HEK293 (cell line): ENCODE results near the gene KDM4C.

Experiments used
- CTCF ChIA-PET: fragments of 350-600 bp; formaldehyde crosslinking; extraction: SDS; loops from one replicate; lab custom pipeline; 2021; ENCODE audit warnings: antibody characterized with exemption; lab: Yijun Ruan, JAX
- POLR2A ChIA-PET: fragments of 300-600 bp; formaldehyde crosslinking; extraction: SDS; loops from one replicate; lab custom pipeline; 2020; ENCODE audit warnings: antibody characterized with exemption, inconsistent platforms; lab: Yijun Ruan, JAX
- H3K27ac ChIP-seq: fragments of 200-500 bp; sonication (Bioruptor generic); 2 replicates; pipeline ENCODE4 v1.5.1; 2014; ENCODE audit warnings: low read depth, low read length, control low read depth, inconsistent platforms; ENCODE audit errors: extremely low read depth
- H3K36me3 ChIP-seq, 2 experiments: fragments of 200-500 bp in 1 of 2; sonication (Bioruptor generic) in 1 of 2; 1 replicate in 1 of 2; 2 replicates in 1 of 2; pipeline ENCODE4 v1.5.1; 2014 to 2017; ENCODE audit warnings: inconsistent platforms in 2 of 2, low read length in 2 of 2; ENCODE audit not compliant: control insufficient read depth in 2 of 2, insufficient read depth in 1 of 2
- H3K4me1 ChIP-seq: fragments of 200-500 bp; sonication (Bioruptor generic); 2 replicates; pipeline ENCODE4 v1.5.1; 2014; ENCODE audit warnings: mild to moderate bottlenecking, low read length, inconsistent platforms; ENCODE audit not compliant: control insufficient read depth, insufficient read depth
- H3K4me3 ChIP-seq: 2 replicates; pipeline ENCODE4 v1.5.1; 2011; ENCODE audit warnings: low read depth, mild to moderate bottlenecking, control low read depth, low read length, moderate library complexity
- H3K9me3 ChIP-seq: fragments of 200-500 bp; sonication (Bioruptor generic); 2 replicates; pipeline ENCODE4 v1.5.1; 2014; ENCODE audit warnings: low read depth, low read length, inconsistent platforms; ENCODE audit not compliant: control insufficient read depth, insufficient read depth
- BCL11A ChIP-seq: fragments of 450-650 bp; formaldehyde crosslinking; IDR thresholded peaks from 2 replicates; pipeline ENCODE4 v1.5.1; 2016; ENCODE audit warnings: low read depth, missing biosample characterization, missing genetic modification characterization
- GLI2 ChIP-seq: fragments of 450-650 bp; formaldehyde crosslinking; IDR thresholded peaks from 2 replicates; pipeline ENCODE4; 2017; ENCODE audit warnings: missing biosample characterization, missing genetic modification characterization, low read depth, borderline replicate concordance
- GLIS1 ChIP-seq: fragments of 450-650 bp; formaldehyde crosslinking; IDR thresholded peaks from 2 replicates; pipeline ENCODE4 v1.5.1; 2016; ENCODE audit warnings: missing biosample characterization, missing genetic modification characterization
- HIC1 ChIP-seq: fragments of 450-650 bp; formaldehyde crosslinking; IDR thresholded peaks from 2 replicates; pipeline ENCODE4 v1.5.1; 2016; ENCODE audit warnings: missing biosample characterization, missing genetic modification characterization
- KLF8 ChIP-seq: fragments of 450-650 bp; formaldehyde crosslinking; IDR thresholded peaks from 2 replicates; pipeline ENCODE4 v1.5.1; 2016; ENCODE audit warnings: missing biosample characterization, missing genetic modification characterization
- MZF1 ChIP-seq: fragments of 450-650 bp; formaldehyde crosslinking; IDR thresholded peaks from 2 replicates; pipeline ENCODE4 v1.5.1; 2017; ENCODE audit warnings: missing biosample characterization, missing genetic modification characterization, borderline replicate concordance
- RBAK ChIP-seq: fragments of 450-650 bp; formaldehyde crosslinking; IDR thresholded peaks from 2 replicates; pipeline ENCODE4 v1.5.1; 2016; ENCODE audit warnings: missing biosample characterization, missing genetic modification characterization
- SP3 ChIP-seq: fragments of 450-650 bp; formaldehyde crosslinking; IDR thresholded peaks from 2 replicates; pipeline ENCODE4 v1.5.1; 2016; ENCODE audit warnings: missing biosample characterization, missing genetic modification characterization
- SP7 ChIP-seq: fragments of 450-650 bp; formaldehyde crosslinking; IDR thresholded peaks from 2 replicates; pipeline ENCODE4 v1.5.1; 2016; ENCODE audit warnings: missing biosample characterization, missing genetic modification characterization
- TSHZ1 ChIP-seq: fragments of 450-650 bp; formaldehyde crosslinking; IDR thresholded peaks from 2 replicates; pipeline ENCODE4 v1.5.1; 2016; ENCODE audit warnings: missing biosample characterization, missing genetic modification characterization, borderline replicate concordance
- WT1 ChIP-seq: fragments of 450-650 bp; formaldehyde crosslinking; IDR thresholded peaks from 2 replicates; pipeline ENCODE4 v1.5.1; 2016; ENCODE audit warnings: missing biosample characterization, missing genetic modification characterization
- YY1 ChIP-seq: fragments of 450-650 bp; formaldehyde crosslinking; IDR thresholded peaks from 2 replicates; pipeline ENCODE4 v1.5.1; 2018; ENCODE audit warnings: missing biosample characterization, missing genetic modification characterization
- ZEB2 ChIP-seq: fragments of 450-650 bp; formaldehyde crosslinking; IDR thresholded peaks from 2 replicates; pipeline ENCODE4 v1.5.1; 2016; ENCODE audit warnings: missing biosample characterization, missing genetic modification characterization
- ZFP3 ChIP-seq: fragments of 450-650 bp; formaldehyde crosslinking; IDR thresholded peaks from 2 replicates; pipeline ENCODE4 v1.5.1; 2016; ENCODE audit warnings: low read depth, missing biosample characterization, missing genetic modification characterization
- ZNF112 ChIP-seq: fragments of 450-650 bp; formaldehyde crosslinking; IDR thresholded peaks from 2 replicates; pipeline ENCODE4 v1.5.0; 2017; ENCODE audit warnings: missing biosample characterization, missing genetic modification characterization
- ZNF138 ChIP-seq: fragments of 450-650 bp; formaldehyde crosslinking; IDR thresholded peaks from 2 replicates; pipeline ENCODE4 v1.5.1; 2016; ENCODE audit warnings: missing biosample characterization, missing genetic modification characterization, borderline replicate concordance
- ZNF157 ChIP-seq: fragments of 450-650 bp; formaldehyde crosslinking; IDR thresholded peaks from 2 replicates; pipeline ENCODE4 v1.5.1; 2016; ENCODE audit warnings: missing biosample characterization, missing genetic modification characterization
- ZNF473 ChIP-seq: fragments of 450-650 bp; formaldehyde crosslinking; IDR thresholded peaks from 2 replicates; pipeline ENCODE4 v1.5.1; 2017; ENCODE audit warnings: missing biosample characterization, missing genetic modification characterization
- ZNF548 ChIP-seq: fragments of 450-650 bp; formaldehyde crosslinking; IDR thresholded peaks from 2 replicates; pipeline ENCODE4 v1.5.1; 2016; ENCODE audit warnings: missing biosample characterization, missing genetic modification characterization
- ZNF626 ChIP-seq: fragments of 450-650 bp; sonication (Bioruptor Pico); formaldehyde crosslinking; IDR thresholded peaks from 2 replicates; pipeline ENCODE4 v1.5.1; 2018; ENCODE audit warnings: missing biosample characterization, missing genetic modification characterization, inconsistent platforms
- ZNF629 ChIP-seq: fragments of 450-650 bp; formaldehyde crosslinking; IDR thresholded peaks from 2 replicates; pipeline ENCODE4 v1.5.1; 2017; ENCODE audit warnings: missing biosample characterization, missing genetic modification characterization
- ZNF792 ChIP-seq: fragments of 450-650 bp; formaldehyde crosslinking; IDR thresholded peaks from 2 replicates; pipeline ENCODE4 v1.5.1; 2016; ENCODE audit warnings: missing biosample characterization, missing genetic modification characterization
- ZNF830 ChIP-seq: fragments of 450-650 bp; IDR thresholded peaks from 2 replicates; pipeline ENCODE4 v1.5.0; 2018; ENCODE audit warnings: missing biosample characterization, missing genetic modification characterization, low read depth, mild to moderate bottlenecking, moderate library complexity
- TF ChIP-seq, protein P1 (sequence below): fragments of 450-650 bp; IDR thresholded peaks from 2 replicates; pipeline ENCODE4 v1.5.1; 2018; ENCODE audit warnings: missing biosample characterization, missing genetic modification characterization
- TF ChIP-seq, protein P2 (sequence below): fragments of 450-650 bp; formaldehyde crosslinking; IDR thresholded peaks from 2 replicates; pipeline ENCODE4 v1.5.1; 2016; ENCODE audit warnings: missing biosample characterization, missing genetic modification characterization

The KDM4C gene

GRCh38 chr9:6779417-6780241, 21.9 kb downstream of the KDM4C start (continued):
- TF ChIP-seq, protein P1, sequence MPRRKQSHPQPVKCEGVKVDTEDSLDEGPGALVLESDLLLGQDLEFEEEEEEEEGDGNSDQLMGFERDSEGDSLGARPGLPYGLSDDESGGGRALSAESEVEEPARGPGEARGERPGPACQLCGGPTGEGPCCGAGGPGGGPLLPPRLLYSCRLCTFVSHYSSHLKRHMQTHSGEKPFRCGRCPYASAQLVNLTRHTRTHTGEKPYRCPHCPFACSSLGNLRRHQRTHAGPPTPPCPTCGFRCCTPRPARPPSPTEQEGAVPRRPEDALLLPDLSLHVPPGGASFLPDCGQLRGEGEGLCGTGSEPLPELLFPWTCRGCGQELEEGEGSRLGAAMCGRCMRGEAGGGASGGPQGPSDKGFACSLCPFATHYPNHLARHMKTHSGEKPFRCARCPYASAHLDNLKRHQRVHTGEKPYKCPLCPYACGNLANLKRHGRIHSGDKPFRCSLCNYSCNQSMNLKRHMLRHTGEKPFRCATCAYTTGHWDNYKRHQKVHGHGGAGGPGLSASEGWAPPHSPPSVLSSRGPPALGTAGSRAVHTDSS (tag by site-specific recombination), result no peak
- TF ChIP-seq MZF1 (tag by site-specific recombination) (no peak), RBAK (tag by site-specific recombination) (no peak), ZNF629 (tag by site-specific recombination) (0 out of 2 replicates have a peak, but pooled peaks have one; percentile 27), ZNF473 (tag by site-specific recombination) (no peak), SP3 (no peak), TSHZ1 (tag by site-specific recombination) (no peak), ZNF112 (tag by site-specific recombination) (no peak), YY1 (tag by site-specific recombination) (no peak), HIC1 (no peak), ZNF157 (tag by site-specific recombination) (no peak)

DNA sequence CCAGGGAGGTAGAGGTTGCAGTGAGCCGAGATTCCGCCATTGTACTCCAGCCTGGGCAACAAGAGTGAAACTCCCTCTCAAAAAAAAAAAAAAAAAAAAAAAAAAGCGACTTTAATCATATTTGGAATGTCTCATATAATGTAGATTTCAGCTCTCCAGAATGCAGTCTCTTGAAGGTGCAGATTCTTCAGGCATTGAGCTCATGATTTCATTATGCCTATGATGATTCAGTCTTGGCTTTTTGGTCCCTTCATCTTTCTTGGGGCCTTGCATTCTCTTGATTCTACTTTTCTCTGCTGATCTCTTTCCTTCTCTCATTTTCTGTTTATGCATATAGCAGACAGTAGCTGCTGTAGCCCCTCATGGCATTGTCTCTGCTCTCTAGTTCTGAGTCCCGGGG, 22.9 kb downstream of the KDM4C start:
- no peak for TF ChIP-seq WT1 (tag by site-specific recombination)
- no peak for TF ChIP-seq BCL11A
- TF ChIP-seq ZNF138 (tag by site-specific recombination), result no peak
- TF ChIP-seq GLI2, result no peak
- TF ChIP-seq RBAK (tag by site-specific recombination), result no peak
- no peak for TF ChIP-seq ZNF792
- TF ChIP-seq ZNF626 (tag by site-specific recombination), result no peak
- no peak for TF ChIP-seq ZNF548
- TF ChIP-seq SP7 (tag by site-specific recombination), result no peak
- TF ChIP-seq, protein P2, sequence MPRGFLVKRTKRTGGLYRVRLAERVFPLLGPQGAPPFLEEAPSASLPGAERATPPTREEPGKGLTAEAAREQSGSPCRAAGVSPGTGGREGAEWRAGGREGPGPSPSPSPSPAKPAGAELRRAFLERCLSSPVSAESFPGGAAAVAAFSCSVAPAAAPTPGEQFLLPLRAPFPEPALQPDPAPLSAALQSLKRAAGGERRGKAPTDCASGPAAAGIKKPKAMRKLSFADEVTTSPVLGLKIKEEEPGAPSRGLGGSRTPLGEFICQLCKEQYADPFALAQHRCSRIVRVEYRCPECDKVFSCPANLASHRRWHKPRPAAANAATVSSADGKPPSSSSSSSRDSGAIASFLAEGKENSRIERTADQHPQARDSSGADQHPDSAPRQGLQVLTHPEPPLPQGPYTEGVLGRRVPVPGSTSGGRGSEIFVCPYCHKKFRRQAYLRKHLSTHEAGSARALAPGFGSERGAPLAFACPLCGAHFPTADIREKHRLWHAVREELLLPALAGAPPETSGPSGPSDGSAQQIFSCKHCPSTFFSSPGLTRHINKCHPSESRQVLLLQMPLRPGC, result no peak
- no peak for TF ChIP-seq ZNF830 (tag by site-specific recombination)
- no peak for TF ChIP-seq KLF8 (tag by site-specific recombination)
- TF ChIP-seq ZFP3 (tag by site-specific recombination), result no peak
- TF ChIP-seq GLIS1, result no peak
- no peak for TF ChIP-seq ZEB2 (tag by site-specific recombination)
- Histone ChIP-seq H3K4me1 (peaks cover 2% of the 10 kb centered on the region; the same call in 1 of the 2 replicates), H3K4me3 (no peak overlapping the region), H3K36me3 (no peaks in the 10 kb centered on the region), H3K27ac (no peak overlapping the region), H3K9me3 (no peaks in the 10 kb centered on the region)
- ChIA-PET POLR2A (interaction anchor here (2.4 kb wide), 1 partner anchor 23 kb away, joined by 14 read pairs; the partner anchor contains the start of gene KDM4C), CTCF (interaction anchor here (0.6 to 1.0 kb wide), 2 partner anchors 175 to 196 kb away, joined by 3 read pairs; no protein-coding TSS in a partner anchor)
